Hematopoietic multipotent progenitor cell treated with erythropoietin and hydrocortisone succinate and interleukin-3 and kit ligand, for 17 days (in vitro differentiated cells): ENCODE data around the gene NCK2.

Experiments used
- DNase-seq: peaks from one replicate; pipeline ENCODE4 v3.0.0-alpha.2; 2015; ENCODE audit warnings: low spot score

The NCK2 gene

GRCh38 chr2:105744909-105745853, at the start of gene NCK2:
Gene NCK2 (plus strand): TSS chr2:105744912. CDS start chr2:105855064, 110,152 bp downstream.
- no peak for DNase-seq

DNA sequence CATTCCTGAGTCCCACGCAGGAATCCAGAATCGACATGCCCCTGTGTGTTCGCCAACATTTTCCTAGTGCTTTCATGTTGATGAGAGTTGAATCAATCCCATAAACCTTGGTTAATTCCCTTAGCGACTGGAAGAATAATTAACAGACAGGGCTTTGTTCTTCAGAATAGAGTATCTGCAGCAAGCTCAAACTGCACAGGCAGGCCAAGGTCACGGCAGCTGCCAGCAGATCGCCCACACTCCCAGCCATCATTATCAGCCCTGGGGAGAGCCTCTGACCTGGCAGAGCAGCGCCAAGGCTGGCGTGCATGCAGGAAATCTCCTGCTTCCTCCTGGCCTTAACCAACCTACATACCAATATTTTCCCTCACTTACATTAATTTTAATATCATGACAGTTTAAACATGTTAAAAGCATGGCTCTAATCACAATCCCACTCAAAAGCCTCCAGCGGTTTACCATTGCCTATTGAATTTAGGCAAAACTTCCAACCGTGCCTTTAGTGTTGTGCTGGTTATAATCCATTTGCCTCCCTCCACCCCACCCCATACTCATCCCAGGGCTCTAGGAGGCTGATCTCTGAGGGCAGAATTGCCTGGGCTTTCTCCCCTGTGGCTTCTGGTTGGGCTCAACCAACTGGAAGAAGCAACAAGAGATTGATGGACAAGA, 46.8 kb upstream of the NCK2 start:
- no peak for DNase-seq

DNA sequence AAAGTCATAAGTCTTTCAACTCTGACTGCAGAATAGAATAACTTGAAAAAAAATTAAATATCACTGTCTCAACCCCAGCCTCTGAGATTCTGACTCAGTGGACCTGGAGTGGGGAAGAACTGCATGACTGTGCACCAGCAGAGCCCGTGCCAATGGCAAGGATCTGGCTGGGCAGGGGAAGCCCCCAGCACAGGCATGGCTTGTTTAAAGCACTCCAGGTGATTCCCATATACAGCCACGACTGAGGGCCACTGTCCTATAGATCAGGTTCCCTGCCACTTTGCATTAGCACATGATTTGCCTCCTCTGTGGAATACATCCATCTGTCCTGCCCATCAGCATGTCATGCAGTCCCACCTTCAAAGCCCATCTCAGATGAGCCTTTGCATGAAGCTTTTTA, 45.9 kb upstream of the NCK2 start:
- no peak for DNase-seq

GRCh38 chr2:105701042-105701441, 43.7 kb upstream of the NCK2 start:
- no peak for DNase-seq

DNA sequence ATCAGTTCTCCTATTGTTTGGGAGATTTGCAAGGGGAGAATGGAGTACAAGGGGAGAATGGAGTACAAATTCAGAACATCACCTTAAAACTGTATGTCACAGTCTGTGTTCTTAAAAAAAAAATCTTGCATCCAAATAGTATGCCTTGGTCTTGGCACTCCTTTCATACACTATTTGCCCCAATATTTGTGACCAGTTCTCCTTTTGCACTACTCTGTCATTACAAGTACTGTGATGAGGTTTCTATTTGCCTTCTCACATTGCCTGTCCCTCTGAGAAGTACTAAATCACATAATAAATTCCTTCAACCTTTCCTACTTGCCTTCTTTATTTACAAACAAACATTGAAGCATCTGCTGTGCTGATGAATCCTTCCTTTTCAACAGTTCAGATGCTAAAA, 36.0 kb upstream of the NCK2 start:
- no peak for DNase-seq

- DNase-seq = no peak
Measured at GRCh38 chr2:105711394-105711793, 33.3 kb upstream of the NCK2 start.

DNA sequence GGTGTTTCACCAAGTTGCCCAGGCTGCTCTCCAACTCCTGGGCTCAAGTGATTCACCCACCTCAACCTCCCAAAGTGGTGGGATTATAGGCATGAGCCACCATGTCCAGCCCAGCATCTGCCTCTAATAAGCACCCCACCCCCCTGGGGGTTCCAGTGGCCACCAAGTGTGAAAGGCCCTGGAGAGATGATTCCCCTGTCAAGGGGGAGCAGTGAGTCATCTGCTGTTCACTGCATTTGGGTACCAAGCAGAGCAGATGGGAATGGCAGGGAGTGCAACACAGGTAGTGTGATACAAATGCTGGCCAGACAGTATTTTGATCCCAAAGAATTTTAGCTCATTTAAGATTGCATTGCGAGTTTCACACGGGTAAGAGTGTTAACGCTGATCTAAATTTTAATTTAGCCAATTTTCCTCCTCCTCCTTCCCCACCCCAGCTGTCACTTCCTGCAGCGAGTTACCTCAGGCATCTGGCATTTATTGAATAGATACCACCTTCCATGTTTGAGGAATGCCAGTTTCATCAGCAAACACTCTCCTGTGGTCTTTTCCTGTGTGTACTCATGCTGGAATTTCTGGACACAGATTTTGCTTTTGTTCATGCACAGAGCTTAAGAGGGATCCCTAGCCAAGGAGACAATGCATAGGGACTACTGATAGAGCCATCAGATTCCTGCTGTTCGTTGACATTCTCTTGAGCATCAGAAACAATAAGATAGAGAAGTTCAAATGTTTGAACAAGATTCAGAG, 32.4 kb upstream of the NCK2 start:
- no peak for DNase-seq

DNA sequence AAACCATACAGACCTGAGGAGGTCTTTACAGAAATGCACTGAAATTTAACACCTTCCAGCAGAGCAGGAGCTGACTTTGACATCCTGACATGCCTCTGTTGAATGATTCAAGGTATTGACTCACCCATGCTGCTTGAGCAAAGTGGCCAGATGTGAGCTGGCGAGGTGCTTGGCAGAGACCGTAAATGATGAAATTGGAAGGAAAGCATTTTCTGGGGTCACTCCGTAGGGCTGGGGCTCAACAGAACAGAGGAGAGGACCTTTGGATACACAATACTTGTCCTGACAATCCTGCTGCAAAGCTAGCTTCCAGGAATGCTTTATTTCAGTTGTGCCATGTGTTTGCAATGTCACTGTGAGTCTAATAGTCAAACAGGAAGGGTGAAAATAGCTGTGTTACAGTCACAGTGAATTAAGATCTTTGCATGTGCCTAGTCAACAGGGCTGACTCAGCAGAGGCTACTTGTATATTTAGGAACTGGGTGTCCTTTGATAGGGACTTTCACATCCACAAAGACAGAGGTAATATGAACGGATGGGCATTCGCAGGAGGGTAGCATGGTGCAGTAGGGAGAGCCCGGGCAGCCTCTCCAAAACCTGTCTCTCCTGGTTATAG, 31.6 kb upstream of the NCK2 start:
- no peak for DNase-seq

- no peak for DNase-seq
Measured at GRCh38 chr2:105714141-105714540, 30.6 kb upstream of the NCK2 start.

DNA sequence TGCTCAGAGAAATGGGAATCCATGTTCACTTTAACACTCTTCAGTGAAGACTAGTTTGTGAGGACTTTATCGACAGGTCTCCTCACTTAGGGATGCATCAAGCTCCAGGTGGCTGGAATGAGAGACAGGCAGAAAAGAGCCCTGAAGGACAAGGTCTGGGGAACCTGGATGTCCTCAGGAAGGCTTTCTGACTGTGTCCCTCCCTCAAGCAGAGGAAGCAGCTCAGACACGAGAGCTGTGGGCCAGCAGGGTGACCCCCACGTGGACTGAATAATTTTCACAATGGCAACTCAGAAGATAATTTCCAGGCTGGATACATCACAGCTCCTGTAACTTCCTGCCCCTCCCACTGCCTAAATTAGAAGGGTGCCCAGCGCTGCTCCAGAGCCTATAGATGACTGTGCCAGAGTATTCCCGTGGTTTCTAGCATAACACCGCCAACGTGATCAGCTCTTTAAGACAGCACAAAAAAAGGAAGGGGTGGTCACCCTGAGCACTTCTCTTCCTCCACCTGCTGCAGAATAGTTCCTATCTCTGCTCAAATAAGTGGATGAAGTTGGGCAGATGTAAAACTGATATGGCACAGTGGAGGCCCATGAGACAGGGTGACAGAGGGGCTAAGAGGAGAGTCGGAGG, 25.7 kb upstream of the NCK2 start:
- no peak for DNase-seq

DNA sequence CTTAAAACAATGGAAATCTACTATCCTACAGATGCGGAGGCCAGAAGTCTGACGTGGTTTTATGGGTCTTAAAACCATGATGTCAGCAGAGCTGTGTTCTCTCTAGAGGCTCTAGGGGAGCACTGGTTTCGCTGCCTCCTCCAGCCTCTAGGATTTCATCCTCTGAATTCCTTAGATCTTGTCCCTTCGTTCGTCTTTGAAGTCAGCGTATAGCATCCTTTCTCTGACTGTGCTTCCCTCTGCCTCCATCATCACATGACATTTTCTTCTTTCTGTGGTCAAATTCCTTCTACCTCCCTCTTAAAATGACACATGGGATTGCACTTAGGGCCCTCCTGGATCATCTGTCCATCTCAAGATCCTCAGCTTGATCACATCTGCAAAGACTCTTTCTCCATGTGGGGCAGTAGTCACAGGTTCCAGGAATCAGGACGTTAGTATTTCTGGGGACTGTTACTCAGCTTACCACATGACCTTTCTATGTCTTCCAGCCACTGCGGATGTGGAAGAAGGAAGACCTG, 22.7 kb upstream of the NCK2 start:
- DNase-seq = no peak

DNA sequence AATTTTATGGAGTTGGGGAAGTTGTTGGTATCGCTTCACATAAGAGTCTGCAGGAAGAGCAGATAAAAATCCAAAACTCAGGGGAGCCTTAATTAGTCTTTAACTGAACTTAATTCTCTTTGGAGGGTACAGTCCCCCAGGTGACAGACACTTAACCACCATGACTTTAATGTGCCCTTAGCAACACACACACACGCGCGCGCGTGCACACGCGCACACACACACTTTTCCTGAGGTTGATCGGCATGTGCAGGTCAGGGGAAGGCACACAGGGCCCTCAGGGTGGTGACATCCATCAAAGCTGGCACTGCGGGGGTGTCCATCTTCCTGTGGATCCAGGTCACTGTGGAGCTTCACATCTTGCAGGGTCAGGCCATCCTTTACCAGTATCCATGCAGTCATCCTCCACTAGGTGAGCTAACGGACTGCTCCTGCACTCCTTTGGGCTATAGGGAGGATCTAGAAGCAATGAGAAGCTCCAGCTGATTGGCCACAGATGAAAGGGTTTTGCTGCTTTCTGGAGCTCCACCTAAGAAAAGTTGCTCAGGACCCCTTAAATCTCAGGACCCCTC, 21.9 kb upstream of the NCK2 start:
- DNase-seq = no peak

GRCh38 chr2:105723431-105723830, 21.3 kb upstream of the NCK2 start:
- no peak for DNase-seq

GRCh38 chr2:105725388-105725787, 19.3 kb upstream of the NCK2 start:
- DNase-seq = no peak

DNA sequence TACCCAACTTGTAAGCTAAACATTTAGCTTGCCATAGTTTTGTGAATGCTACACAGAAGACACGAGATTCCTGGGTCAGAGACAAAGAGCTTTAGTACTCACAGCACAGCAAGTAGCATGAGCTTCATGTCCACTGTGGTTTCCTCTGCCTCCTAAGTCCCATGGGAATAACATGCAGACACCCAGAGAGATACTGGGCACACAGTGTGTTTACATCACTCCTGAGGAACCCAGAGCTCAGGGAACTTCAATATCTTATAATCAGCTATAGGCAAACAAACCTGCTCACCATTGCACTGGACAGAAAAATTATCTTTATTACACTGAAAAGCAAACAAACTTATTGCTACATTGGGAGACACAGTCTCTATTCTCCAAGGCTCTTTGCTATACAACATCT, 14.5 kb upstream of the NCK2 start:
- no peak for DNase-seq

- DNase-seq = no peak
Measured at GRCh38 chr2:105731511-105731910, 13.2 kb upstream of the NCK2 start.

GRCh38 chr2:105732101-105732500, 12.6 kb upstream of the NCK2 start:
- no peak for DNase-seq

DNA sequence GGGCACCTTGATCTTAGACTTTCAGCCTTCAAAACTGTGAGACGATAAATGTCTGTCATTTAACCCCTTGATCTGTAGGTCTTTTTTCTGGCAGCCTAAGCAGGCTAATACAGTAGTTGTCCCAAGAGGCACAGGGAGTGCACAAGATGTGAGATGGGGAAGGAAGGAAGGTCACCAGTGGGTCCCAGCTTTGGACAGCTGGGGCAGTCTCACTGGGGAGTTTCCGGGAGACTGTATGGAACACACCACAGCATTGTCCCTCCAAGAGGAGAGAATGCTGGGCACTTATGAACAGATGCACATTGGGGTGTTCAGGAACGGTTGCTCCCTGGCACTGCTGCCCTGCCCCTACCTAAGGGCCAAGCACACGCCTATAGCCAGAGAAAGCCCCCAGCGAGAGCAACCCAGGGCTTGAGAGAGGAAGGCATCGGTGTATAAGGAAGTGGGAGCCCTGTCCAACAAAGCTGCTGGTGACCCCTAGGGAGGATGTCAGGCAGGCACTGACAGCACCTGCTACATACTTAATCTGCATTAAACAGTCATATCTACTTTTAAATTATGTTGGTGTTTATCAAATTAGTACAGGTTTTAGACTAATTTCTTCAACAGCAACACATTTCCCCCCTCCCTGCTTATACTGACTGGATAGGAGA, 11.6 kb upstream of the NCK2 start:
- DNase-seq = no peak

DNA sequence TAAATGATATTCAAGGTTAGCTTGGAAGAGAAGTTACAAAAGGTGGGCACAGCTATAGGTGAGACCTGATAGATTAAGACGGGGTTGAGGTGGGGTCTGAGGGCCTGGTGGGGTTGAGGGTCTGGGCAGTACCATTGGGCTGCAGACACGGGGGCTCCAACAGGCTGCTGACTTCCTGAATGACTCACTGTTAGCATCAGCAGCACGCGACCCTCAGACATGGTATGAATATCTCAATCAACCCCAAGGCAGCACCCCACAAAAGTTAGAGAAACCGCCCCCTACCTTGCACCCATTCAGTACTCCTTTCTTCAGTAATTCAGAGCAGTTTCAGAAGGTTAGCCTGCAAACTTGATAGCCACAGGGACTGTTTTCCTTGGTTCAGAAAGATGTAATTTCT, 10.8 kb upstream of the NCK2 start:
- no peak for DNase-seq

DNA sequence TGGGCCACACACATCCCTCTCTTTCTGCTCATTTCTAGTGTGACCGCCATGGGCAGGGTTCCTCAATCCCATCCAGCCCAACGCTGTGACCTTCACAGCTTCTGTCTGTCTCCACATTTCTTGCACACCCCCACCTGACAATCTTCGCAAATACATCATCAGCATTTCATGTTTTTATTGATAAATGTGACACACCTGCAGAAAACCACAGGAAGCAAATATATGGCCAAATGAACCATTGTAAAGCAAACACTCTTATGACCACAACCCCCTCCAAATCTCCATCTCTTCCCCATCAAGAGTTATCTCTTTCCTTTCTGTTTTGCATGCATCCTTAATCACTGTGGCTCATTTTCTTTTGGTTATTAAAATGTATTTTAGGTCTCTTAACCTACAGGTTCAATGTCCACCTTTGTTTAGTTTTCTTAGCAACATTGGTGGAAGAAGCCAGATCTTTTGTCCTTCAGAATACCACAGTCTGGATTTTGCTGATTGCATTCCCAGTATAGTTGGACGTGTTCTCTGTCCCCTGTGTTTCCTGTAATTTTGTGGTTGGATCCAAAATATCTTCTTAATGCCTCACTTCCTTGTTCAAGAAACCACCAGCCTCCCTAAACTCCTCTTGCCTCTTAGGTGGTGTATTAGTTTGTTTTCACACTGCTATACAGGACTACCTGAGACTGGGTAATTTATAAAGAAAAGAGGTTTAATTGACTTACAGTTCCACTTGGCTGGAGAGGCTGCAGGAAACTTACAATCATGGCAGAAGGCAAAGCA, 9.8 kb upstream of the NCK2 start:
- no peak for DNase-seq
